ENCODE data around the gene ETF1.

The ETF1 gene

DNA sequence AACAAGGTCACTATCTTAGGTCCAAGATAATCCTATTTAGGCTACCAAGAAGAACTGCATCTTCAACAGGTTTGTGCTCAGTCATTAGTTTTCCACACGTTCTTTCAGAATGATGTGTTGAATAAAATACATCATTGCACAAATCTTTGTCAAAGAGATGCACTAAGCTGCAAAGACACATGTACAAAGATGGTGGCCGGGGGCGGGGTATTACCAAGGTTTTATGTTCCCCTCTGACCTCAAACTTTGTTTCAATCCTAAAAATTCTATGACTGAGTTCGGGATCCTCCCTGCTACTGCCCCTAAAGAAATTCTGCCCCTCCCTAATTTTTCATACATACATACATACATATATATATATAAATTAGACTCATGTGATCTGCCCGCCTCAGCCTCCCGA is 17.9 kb upstream of the ETF1 start:
- no peak for DNase-seq

DNA sequence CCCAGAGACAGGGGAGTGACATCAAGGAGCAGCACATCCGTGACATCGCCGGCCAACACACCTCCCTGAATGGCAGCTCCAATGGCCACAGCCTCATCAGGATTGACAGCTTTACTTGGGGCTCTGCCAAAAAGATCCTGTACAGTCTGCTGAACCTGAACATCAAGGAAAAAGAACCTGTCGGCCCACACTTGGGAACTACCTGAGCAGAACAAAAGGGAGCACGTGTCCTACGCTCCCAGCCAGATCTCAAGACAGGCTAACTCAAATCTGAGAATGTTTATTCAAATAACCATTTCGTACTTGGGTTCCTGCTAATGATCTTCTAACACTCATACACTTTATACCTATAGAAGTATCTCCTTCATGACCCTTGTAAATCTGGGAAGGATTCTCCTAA is 16.9 kb upstream of the ETF1 start:
- DNase-seq: no peak

DNA sequence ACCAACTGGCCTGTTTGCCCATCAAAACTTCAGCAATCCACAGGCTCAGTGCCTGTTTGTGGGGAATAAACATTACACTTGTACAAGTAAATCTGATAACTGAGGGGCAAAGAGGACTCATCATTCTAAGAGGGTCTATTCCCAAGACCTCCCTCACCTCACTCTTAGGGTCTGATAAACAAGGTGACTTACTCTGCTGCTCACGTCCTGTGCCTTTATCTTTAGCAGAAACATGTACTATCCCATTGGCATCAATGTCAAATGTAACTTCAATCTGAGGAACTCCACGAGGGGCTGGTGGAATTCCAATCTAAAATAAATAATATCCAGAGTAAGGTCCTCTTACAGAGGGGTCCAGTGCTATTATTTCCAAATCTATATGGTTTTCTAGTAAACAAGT is 14.6 kb upstream of the ETF1 start:
- no peak for DNase-seq

DNA sequence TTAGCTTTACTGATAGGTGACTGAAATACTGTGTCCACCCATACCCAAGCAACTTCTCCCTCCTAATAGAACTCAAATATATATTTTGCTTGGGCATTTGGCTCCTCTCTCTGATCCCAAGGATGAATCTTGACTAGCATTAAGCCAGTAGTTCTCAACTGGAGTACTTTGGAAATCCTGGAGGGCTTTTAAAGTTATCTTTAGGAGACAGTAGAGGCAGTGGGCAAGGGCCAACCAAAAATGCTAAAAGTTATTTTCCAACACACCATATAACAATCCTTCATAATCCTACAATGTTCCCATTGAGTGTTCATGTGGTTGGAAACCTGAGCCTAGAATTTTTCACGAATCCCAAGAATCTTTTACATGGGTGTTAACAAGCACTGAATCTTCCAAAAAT is 11.1 kb upstream of the ETF1 start:
- DNase-seq: no peak

DNA sequence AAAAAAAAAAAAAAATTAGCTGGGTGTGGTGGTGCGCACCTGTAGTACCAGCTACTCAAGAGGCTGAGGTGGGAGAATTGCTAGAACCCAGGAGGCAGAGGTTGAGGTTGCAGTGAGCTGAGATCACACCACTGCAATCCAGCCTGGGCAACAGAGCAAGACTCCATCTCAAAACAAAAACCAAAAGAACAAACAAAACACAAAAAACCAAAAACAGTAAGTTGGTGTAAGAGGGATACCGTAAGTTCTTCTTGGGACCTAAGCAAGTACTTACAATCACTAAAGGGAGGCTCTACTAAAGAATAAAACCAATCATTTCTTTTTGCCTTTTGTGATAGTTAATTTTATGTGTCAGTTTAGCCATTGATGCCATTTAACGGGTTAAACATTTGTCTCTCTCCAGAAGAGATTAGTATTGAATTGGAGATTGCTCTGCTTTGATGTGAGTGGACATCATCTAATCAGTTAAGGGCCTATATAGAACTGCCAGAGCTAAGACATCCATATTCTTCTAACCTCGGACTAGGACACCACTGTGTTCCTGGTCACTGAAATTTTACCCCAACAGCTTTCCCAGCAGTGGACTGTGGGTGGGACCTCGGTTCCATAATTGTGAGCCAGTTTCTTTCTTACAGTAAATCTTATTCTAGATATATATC is 10.5 kb upstream of the ETF1 start:
- DNase-seq: no peak

DNA sequence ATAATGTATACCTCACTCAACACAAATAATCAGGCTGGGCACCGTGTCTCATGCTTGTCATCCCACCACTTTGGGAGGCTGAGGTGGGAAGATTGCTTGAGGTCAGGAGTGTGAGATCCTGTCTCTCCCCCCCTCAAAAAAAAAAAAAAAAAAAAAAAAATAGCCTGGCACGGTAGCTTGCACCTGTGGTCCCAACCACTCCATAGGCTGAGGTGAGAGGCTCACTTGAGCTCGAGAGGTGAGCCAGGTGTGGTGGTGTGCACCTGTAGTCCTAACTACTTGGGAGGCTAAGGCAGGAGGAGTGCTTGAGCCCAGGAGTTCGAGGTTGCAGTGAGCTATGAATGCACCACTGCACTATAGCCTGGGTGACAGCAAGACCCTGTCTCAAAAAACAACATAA is 9.6 kb upstream of the ETF1 start:
- DNase-seq: no peak

DNA sequence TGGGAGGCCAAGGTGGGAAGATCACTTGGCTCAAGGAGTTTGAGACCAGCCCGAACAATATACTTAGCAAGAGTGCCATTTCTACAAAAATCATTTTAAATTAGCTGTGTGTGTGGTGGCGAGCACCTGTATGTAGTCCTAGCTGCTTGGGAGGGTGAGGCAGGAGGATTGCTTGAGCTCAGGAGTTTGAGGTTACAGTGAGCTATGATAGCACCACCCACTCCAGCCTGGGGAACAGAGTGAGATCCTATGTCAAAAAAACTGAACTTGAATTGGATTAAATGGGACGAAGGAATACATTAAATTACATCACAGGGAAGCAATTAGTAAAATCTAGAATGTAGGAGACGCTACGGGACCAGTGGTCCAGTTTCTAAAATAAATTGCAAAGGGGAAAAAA is 6.4 kb upstream of the ETF1 start:
- no peak for DNase-seq

DNA sequence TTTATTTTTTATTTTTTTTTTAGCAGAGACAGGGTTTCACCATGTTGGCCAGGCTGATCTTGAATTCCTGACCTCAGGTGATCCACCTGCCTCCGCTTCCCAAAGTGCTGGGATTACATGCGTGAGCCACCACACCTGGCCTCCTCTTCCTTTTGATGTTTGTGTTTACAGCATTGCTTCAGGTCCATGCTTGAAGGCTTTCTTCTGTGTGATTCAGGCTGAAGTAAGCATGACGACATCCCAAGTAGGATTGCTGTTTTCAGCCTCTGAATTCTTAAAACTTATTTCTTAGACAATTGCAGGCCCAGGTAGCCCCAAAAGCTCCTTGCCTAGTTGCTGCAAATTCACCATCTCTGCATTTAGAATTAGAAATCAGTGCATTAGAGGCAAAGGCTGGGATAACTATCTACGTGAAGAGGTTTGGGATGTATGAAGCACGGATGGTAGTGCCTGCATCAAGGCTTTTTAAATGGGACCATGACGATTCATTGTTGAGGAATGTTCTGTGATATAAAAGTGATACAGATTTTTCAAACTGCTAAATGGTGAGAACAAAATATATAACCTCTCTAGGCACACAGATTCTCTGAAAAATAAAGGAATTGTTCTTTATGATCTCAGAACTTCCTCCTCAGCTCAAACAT is 3.0 kb upstream of the ETF1 start:
- no peak for DNase-seq

DNA sequence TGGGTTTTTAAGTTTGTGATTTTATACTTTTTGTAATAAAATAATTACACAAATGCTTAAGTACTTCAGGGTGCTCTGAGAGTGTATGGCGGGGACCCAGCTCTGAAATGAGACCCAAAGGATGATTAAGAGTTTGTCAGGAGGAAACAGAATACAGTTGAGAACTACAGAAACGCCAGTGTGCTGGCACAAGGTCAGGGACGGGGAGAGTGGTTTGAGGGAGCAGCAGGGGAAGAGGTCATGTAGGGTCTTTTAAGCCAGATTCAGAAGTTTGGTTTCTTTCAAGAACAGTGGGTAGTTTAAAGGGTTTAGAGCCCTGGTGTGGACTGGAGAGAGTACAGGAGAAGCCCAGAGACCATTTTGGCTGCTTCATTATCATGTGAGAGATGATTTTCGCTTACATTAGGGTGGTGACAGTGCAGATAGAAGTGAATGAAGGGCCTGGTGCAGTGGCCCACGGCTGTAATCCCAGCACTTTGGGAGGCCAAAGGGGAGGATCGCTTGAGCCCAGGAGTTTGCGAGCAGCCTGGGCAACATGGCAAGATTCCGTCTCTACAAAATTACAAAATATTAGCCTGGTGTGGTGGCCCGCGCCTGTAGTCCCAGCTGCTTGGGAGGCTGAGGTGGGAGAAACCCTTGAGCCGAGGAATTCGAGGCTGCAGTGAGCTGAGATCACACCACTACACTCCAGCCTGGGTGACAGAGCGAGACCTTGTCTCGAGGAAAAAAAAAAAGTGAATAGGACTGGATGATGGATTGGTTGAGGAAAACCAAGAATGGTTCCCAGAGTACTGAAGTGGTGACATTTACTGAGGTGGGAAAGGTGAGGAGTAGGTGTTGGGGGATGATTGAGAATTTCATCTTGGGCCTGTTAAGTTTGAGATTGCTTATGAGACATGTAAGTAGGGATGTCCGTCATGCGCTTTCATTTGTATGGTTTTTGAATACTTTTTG is 1.4 kb upstream of the ETF1 start:
- no peak for DNase-seq

DNA sequence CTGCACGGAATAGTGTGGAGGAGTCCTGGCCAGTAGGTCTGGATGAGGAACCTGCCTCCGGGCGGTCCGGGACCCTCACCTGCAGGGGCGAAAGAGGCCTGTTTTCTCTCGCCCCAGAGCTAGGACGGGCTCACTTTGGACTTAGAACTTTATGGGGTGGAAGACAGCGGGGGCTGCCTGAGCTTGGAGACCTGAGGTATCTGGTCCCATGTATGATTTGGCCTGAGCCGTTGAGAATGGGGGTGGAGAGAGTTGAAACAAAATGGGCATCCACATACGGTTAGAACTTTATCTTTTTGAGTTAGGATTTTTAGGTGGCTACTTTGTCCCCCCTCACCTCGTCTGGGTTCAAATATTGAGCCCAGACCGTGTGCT is 681 bp upstream of the ETF1 start:
- no peak for DNase-seq

DNA sequence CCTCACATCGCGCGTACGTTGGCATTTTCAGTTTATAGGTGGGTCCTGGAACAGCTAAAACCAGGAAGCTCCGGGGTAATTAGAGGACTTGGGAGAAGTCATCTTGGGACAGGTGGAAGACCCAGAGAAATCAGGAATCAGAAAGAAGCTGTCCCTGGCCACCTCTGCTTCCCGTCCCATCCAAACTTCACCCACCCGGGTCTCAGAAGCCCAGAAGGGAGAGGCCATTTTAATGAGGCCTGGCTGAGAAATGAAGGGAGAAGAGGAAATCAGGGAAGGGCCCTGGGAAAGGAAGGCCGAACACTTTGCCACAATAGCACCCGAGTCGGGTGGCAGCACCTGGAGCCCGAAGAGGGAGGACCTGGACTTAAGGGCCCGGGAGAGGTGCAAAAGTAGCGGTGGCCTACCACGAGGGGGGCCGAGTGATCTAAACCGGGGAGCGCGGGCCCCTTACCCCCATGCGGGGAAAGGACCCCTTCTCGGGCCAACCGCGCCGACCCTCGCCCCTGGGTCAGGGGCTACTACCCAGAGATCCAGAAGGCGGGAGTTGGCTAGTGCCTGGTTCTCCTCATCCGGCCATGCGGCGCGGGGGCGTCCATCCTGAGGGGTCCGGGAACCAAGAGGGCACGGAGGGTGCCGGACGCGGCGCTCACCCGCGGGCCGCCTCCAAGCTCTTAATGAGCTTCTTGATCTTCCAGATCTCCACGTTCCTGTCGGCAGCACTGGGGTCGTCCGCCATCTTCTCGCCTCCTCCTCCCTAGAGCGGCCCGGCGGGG is 668 bp downstream of the ETF1 start:
- peak; percentile 55 for DNase-seq

DNA sequence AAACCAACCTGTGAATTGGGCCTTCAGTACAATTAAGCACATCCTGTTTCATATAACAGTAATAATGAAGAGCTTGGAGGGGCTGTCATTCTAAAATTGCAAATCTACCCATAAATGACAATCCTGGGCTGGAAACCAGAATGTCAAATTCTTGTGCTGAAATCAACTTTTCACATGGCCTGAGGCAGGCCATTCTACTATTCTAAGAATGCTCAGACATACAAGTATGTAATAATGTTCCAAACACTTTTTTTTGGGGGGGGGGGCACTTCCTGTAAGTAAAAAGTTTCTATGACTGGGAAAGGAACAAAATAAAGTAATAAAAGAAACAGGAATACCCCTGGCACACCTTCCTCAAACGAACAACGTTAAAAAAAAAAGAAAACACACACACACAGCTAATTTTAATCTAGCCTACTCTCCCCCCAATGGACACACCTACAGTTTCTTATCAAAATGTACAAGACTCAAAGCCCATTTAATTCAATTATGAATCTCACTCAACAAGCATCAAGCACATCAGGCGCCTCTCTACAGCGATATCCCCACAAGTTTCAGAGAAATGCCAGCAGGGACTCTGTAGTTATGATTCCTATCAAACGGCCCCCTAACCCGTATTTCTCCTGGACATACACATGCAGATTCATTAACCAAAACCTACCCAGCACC is 1.4 kb downstream of the ETF1 start:
- DNase-seq: no peak

DNA sequence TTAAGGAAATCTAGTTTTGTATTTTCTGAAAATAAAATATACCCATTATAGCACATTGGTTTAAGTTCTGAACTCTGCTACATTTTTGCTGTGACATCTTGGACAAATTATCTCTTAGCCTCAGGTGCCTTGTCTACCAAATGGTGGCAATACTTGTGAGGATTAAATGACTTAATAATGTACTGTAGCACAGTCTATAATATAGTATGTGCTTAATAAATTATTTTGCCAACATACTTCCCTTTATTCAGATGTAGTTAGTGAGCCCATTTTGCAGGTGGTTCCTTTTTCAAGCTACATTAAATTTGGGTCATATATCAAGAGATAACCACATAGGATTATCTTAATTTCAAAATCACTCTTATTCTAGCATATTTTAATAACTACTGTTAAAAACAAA is 3.2 kb downstream of the ETF1 start:
- no peak for DNase-seq

DNA sequence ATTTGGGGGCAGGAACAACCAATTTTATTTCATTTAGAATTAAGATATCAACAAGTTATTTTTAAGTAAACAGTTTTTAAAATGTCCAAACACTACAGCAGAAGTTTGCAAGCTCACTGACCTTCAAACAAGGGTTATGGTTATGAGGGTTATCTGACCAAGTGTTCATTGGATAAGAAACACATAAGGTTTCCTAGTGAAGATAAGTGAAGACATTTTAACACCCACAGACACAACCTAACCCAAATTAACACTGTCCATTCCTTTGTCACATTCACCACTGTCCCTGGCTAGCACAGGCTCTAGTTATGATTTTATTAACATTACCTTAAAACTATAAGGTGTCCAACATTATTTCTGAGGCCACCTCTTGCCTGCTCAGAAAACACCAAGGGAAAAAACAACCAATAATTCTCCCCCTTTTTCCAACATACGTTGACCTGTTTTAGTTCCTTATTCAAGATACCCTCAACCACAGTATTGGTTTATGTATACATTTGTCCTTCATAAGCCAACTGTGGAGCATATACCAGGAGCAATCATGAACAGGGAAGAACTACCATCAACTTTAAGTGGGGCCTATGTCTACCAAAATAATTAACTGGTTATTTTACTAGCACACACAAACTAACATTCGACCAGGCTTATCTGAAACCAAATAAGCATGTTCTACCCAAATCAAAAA is 4.0 kb downstream of the ETF1 start:
- no peak for DNase-seq

DNA sequence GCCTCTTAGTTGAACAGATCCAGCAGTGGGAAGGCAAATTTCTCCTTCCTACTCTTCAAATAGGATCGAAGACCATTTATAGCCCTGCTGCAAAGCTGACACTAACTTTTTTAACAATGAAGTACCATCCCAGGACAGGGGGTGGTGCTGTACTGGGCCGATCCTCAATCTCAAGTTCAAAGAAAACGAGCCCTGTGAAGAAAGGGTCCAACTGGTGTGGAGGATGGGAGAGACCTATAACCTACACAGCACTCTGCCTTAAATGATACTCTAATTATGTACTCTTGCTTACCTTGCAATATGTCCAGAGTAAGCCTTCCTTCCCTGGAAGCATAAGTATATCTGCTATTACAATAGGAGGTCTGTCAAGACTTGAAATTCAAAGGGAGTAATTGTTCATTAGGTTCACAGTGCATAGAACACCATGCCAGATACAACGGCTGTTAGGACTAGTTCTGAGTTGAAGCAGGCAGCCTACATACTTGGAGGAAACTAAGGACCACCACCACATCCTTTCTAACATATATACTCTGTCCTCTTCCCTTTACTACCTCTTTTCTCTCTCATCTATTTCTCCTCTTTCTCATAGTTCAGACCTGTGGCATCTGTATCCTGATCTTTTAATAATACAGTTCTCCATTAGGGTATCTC is 6.2 kb downstream of the ETF1 start:
- no peak for DNase-seq

DNA sequence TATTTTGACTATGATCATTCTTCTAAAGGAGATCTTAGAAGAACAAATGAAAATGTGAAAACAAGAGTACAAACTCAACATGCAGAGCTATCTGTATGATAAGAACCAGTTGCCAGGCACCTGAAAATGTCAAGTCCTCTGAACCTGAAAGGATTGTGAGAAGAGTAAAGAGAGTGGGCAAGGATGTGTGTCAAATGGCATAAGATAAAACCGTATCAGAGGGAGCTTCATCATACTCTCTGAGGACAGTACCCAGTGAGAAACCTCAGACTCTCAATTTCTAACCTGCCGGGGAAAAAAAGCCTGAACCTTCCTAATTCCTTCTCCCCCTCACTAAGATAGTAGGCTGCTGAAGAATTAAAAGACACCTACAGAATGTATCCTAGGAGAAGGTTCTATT is 6.8 kb downstream of the ETF1 start:
- DNase-seq: no peak

DNA sequence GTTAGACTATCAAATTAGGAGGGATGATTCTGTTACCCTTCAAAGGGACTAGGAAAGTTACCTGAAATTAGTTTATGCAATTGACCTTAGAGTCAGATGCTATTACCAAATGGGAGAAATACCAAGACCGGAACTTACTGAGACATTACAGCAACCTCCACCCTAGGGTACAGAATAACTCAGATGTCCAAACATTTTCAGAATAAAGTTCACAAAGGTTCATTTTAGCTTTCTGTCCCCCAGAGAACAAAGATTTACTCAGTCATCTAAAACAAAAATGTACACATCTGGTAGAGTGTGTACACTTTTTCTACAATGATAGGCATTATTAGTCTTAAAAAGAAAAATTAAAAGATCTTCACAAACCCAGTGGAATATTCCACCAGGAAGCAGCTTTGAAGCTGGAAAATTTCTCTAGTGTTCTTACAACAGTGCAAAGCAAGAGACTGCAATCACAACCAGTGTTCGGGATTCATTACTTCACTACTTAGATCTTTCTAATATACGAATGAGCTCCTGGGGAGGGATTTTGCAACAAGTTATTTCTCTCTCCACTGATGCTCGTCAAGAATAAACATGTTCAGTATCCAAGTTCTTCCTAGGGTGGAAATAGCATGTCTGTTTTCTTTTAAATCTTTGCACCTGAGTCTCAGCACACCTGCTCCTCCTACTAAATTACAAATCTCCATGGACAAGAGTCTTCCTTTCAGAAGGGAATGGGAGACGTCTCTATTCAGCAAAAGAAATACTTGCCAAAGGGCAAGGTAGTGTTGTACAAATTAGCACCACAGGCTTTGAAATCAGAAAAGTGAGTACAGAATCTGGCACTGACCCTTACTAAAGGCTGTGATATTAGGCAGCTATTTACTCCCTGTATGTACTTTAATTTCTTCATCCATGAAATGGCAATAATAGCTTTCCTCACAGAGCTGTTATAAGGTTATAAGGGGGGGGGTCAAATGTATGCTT is 8.8 kb downstream of the ETF1 start:
- no peak for DNase-seq

DNA sequence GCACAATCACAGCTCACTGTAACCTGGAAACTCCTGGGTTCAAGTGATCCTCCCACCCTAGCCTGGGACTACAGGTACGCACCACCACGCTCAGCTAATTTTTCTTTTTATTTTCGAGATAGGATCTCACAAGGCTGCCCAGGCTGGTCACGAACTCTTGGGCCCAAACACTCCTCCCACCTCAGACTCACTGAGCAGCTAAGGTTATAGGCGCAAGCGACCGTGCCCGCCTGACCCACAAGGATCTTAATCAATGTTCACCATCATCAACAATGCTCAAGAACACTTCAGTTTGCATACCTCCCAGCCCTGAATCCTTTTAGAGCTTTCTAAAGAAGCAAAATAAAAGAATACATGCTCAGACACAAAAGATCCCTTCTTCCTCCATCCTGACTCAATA is 13.2 kb downstream of the ETF1 start:
- no peak for DNase-seq

DNA sequence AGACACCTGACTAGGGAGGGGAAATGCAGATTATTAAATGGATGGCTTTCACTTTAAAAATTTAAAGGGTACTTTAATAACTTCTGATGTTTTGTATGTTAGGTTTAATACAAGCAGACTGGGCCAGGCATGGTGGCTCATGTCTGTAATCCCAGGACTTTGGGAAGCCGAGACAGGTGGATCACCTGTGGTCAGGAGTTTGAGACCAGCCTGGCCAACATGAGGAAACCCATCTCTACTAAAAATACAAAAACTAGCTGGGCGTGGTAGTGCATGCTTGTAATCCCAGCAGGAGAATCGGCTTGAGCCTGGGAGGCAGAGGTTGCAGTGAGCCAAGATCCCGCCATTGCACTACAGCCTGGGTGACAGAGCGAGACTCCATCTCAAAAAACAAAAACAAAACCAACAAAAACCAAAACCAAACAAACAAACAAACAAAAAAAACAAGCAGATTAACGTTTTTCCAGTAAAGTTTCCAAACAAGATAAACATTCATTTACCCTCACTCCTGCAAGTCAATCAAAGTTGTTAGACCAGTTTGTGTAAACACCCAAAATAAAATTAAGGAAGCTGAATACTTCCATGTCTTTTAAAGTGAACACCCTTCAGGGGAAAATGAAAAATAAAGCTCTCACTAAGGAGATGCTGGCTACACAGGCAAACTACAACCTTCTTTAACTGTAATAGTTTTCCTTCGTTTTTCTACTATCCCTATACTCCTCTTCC is 14.1 kb downstream of the ETF1 start:
- DNase-seq: no peak

DNA sequence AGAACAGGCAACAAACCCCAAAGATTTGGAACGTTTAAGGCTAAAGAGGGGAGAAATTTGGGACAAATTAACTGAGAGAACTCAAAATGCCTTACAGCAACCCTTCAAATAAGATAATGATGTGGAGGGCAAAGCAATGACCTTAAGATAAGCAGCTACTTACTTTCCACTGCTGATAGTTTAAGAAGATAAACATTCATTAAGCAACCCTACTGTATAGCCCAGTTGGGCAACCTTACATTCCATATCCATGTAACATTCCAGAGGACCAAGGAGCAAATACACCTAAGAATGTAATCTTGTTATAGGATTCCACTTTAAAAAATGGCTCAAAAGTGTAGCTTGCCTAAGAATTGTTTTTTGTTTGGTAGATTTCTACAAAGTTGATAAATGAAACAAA is 14.8 kb downstream of the ETF1 start:
- DNase-seq: no peak

Measured in NCI-H510A (cell line).